ENCODE measurements around the gene TMEM72.

- TF ChIP-seq CTCF (IDR thresholded peaks at IDR 0.05; ENCODE audit: extremely low read depth in 1 of 2, insufficient read depth in 1 of 2, low read depth in 1 of 2, low read length in 2 of 2) = no peak
- TF ChIP-seq POLR2A (IDR thresholded peaks at IDR 0.05; ENCODE audit: low read depth, low read length) = no peak
- TF ChIP-seq POLR2AphosphoS5 (IDR thresholded peaks at IDR 0.05; ENCODE audit: insufficient read depth, low read depth, low read length) = no peak
- TF ChIP-seq MYC (IDR thresholded peaks at IDR 0.05; ENCODE audit: low read depth, low read length) = no peak
- TF ChIP-seq EZH2 (IDR thresholded peaks at IDR 0.05; ENCODE audit: borderline replicate concordance, low read depth, low read length, severe bottlenecking) = no peak
- no peak for TF ChIP-seq JUN (IDR thresholded peaks at IDR 0.05; ENCODE audit: borderline replicate concordance, insufficient read depth, insufficient read length, low read depth)
Observed at GRCh38 chr10:44894691-44895090, 16.4 kb upstream of the TMEM72 start.
